Activated CD8-positive, alpha-beta T cell treated with anti-CD3 and anti-CD28 coated beads for 36 hours (primary cell): ENCODE data around the gene ARL16. TPM values are rescaled to one million over a fixed set of nuclear protein-coding genes. Genes with fewer than 3 reads are reported as not detected.

Experiments used
- ATAC-seq: fragments of 200-7000 bp; cut with Tn5 transposase; one replicate; pipeline ENCODE4 v1.10.0; 2021; ENCODE audit warnings: mild to moderate bottlenecking, moderate library complexity
- CTCF ChIA-PET: fragments of 350-600 bp; sonication (Branson Sonifier 250); formaldehyde crosslinking; loops from one replicate; lab custom pipeline; 2021; ENCODE audit warnings: antibody characterized with exemption; lab: Charles Lee
- POLR2A ChIA-PET: fragments of 350-600 bp; sonication (Branson Sonifier 250); formaldehyde crosslinking; loops from one replicate; lab custom pipeline; 2021; ENCODE audit warnings: antibody characterized with exemption; lab: Charles Lee
- DNase-seq: peaks from one replicate; pipeline ENCODE4 v3.0.0-alpha.2; 2020
- H3K27ac Mint-ChIP-seq: one replicate; pipeline ENCODE4 v1.8.0; 2021; ENCODE audit warnings: mild to moderate bottlenecking, mixed read lengths
- H3K27me3 Mint-ChIP-seq: one replicate; pipeline ENCODE4 v1.8.0; 2021; ENCODE audit warnings: mixed read lengths
- H3K36me3 Mint-ChIP-seq: one replicate; pipeline ENCODE4 v1.8.0; 2021; ENCODE audit warnings: low read depth, mixed read lengths
- H3K4me1 Mint-ChIP-seq: one replicate; pipeline ENCODE4 v1.8.0; 2021; ENCODE audit warnings: low read depth, mixed read lengths
- H3K4me3 Mint-ChIP-seq: one replicate; pipeline ENCODE4 v1.8.0; 2021; ENCODE audit warnings: mild to moderate bottlenecking, moderate library complexity, mixed read lengths
- H3K9me3 Mint-ChIP-seq: one replicate; pipeline ENCODE4 v1.8.0; 2021; ENCODE audit warnings: mixed read lengths
- intact Hi-C: fragments of 100-400 bp; cut with micrococcal nuclease; formaldehyde crosslinking; loops from one replicate; pipeline ENCODE4 v1.10.0; 2022
- total RNA-seq, 2 experiments: library from RNA; stranded (reverse); gene quantifications; one replicate each; pipeline ENCODE4 v1.2.3, GENCODE V29; 2021
- TF ChIP-seq, protein P1 (sequence below): fragments of 200-600 bp; IDR thresholded peaks from one replicate; pipeline ENCODE4 v1.8.0; 2022; ENCODE audit warnings: antibody characterized with exemption, mild to moderate bottlenecking

Gene ARL16
- total RNA-seq, 2 experiments from 2014 or later, result 22.3 to 23.5 TPM

GRCh38 chr17:81700353-81701287 is 17.0 kb upstream of the ARL16 start:
- Mint-ChIP-seq H3K27ac (peak overlapping the region; percentile 31), H3K36me3 (peaks cover 54% of the 10 kb centered on the region), H3K4me1 (peaks cover 20% of the 10 kb centered on the region), H3K9me3 (no peaks in the 10 kb centered on the region), H3K27me3 (no peaks in the 10 kb centered on the region), H3K4me3 (peak overlapping the region; percentile 94)
- ATAC-seq, result no peak
- intact Hi-C loops, result no loop called here
- DNase-seq, result no peak
- CTCF ChIA-PET, result interaction anchor here (0.7 to 1.7 kb wide), 3 partner anchors 9 to 134 kb away, joined by 3 to 4 read pairs (median 3); no protein-coding TSS in a partner anchor
- TF ChIP-seq, protein P1, sequence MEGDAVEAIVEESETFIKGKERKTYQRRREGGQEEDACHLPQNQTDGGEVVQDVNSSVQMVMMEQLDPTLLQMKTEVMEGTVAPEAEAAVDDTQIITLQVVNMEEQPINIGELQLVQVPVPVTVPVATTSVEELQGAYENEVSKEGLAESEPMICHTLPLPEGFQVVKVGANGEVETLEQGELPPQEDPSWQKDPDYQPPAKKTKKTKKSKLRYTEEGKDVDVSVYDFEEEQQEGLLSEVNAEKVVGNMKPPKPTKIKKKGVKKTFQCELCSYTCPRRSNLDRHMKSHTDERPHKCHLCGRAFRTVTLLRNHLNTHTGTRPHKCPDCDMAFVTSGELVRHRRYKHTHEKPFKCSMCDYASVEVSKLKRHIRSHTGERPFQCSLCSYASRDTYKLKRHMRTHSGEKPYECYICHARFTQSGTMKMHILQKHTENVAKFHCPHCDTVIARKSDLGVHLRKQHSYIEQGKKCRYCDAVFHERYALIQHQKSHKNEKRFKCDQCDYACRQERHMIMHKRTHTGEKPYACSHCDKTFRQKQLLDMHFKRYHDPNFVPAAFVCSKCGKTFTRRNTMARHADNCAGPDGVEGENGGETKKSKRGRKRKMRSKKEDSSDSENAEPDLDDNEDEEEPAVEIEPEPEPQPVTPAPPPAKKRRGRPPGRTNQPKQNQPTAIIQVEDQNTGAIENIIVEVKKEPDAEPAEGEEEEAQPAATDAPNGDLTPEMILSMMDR, result no peak
- POLR2A ChIA-PET, result interaction anchor here (0.9 to 4.9 kb wide), 2 partner anchors 15 kb away, joined by 3 to 73 read pairs; partner anchors contain the start of genes ARL16 and HGS

DNA sequence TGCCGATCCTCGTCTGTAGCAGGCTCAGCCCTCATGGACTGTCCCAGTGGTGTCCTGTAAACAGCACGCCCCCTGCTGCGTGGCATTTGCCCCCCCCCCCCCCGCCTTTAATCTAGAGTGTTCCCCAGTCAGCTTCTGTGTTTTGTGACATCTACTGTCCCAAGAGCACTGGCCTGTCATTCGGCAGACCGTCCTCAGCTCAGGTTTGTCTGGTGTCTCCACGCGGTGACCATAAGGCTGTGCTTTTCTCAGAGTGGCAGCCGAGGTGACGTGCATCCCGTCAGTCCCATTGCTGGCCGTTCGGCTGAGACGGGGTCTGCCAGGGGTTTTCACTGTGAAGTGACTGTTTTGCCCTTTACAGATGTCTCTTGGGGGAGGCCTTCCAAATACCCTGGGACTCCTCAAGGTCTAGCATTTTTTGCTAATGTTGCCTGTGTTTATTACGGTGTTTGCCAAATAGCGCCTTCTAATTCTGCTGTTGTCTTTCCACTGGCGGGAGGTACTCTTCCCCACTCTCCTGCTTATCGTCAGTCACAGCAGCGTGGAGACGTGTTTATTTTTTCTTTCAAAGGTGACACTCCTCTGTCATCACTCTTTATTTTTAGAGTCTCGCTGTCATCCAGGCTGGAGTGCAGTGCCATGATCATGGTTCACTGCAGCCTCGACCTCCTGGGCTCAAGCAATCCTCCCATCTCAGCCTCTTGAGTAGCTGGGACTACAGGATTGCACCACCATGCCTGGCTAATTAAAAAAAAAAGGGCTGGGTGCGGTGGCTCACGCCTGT is 13.9 kb upstream of the ARL16 start:
- Mint-ChIP-seq H3K4me3 (no peak overlapping the region), H3K4me1 (peaks cover 11% of the 10 kb centered on the region), H3K27me3 (no peaks in the 10 kb centered on the region), H3K27ac (no peak overlapping the region), H3K9me3 (no peaks in the 10 kb centered on the region), H3K36me3 (peaks cover 38% of the 10 kb centered on the region)
- ATAC-seq (no peak), DNase-seq (no peak)
- intact Hi-C loops, result loop anchor here (5.0 kb wide), 1 partner anchor 175 kb away; no protein-coding TSS in a partner anchor
- ChIA-PET POLR2A (interaction anchor here (2.3 to 2.6 kb wide), 2 partner anchors 12 to 14 kb away, joined by 10 to 14 read pairs; partner anchors contain the start of genes ARL16 and HGS), CTCF (no interaction called here)
- TF ChIP-seq, protein P1, result no peak

DNA sequence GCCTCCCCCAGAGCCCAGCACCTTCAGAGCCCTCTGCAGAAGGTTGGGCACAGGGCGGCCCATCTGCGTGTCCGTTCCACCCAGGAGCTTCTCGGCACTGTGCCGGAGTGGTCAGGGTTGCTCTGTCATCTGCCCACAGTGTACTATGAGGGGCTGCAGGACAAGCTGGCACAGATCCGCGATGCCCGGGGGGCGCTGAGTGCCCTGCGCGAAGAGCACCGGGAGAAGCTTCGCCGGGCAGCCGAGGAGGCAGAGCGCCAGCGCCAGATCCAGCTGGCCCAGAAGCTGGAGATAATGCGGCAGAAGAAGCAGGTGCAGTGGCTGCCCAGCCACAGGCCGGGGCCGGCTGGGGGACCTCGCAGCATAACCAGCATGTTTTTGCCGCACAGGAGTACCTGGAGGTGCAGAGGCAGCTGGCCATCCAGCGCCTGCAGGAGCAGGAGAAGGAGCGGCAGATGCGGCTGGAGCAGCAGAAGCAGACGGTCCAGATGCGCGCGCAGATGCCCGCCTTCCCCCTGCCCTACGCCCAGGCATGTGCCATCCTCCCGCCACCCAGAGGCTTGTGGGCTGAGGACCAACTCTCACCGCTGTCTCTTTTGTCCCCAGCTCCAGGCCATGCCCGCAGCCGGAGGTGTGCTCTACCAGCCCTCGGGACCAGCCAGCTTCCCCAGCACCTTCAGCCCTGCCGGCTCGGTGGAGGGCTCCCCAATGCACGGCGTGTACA is 12.8 kb upstream of the ARL16 start:
- H3K4me3 Mint-ChIP-seq, result no peak overlapping the region
- DNase-seq (no peak), ATAC-seq (no peak)
- H3K4me1 Mint-ChIP-seq, result peaks cover 8% of the 10 kb centered on the region
- no peak overlapping the region for H3K27ac Mint-ChIP-seq
- TF ChIP-seq, protein P1, result no peak
- H3K27me3 Mint-ChIP-seq, result no peaks in the 10 kb centered on the region
- ChIA-PET POLR2A (interaction anchor here (0.5 to 2.6 kb wide), 5 partner anchors 10 to 263 kb away, joined by 3 to 14 read pairs (median 3); partner anchors contain the start of genes ARL16 and HGS), CTCF (interaction anchor here (0.8 kb wide), 1 partner anchor 38 kb away, joined by 3 read pairs; no protein-coding TSS in a partner anchor)
- intact Hi-C loops, result loop anchor here (5.0 kb wide), 1 partner anchor 174 kb away; no protein-coding TSS in a partner anchor
- no peaks in the 10 kb centered on the region for H3K9me3 Mint-ChIP-seq
- peaks cover 34% of the 10 kb centered on the region for H3K36me3 Mint-ChIP-seq

DNA sequence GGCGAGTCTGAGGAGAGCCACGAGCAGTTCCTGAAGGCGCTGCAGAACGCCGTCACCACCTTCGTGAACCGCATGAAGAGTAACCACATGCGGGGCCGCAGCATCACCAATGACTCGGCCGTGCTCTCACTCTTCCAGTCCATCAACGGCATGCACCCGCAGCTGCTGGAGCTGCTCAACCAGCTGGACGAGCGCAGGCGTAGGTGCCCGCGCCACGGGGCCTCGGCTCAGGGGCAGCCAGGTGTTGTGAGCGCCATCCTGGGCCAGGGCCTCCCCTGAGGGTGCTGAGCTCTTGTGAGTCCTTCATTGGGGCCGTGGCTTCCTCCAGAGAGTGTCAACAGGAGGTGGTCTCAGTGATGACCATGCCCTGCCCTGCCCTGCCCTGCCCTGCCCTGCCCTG is 12.2 kb upstream of the ARL16 start:
- H3K9me3 Mint-ChIP-seq, result no peaks in the 10 kb centered on the region
- no peaks in the 10 kb centered on the region for H3K27me3 Mint-ChIP-seq
- no peak overlapping the region for H3K4me3 Mint-ChIP-seq
- H3K4me1 Mint-ChIP-seq, result peaks cover 3% of the 10 kb centered on the region
- H3K27ac Mint-ChIP-seq, result no peak overlapping the region
- DNase-seq (no peak), ATAC-seq (no peak)
- TF ChIP-seq, protein P1, result no peak
- POLR2A ChIA-PET, result interaction anchor here (0.5 to 2.6 kb wide), 6 partner anchors 8 to 264 kb away, joined by 3 to 14 read pairs (median 3); partner anchors contain the start of genes ARL16 and HGS
- intact Hi-C loops, result loop anchor here (5.0 kb wide), 1 partner anchor 174 kb away; no protein-coding TSS in a partner anchor
- CTCF ChIA-PET, result interaction anchor here (0.8 kb wide), 1 partner anchor 38 kb away, joined by 3 read pairs; no protein-coding TSS in a partner anchor
- peaks cover 33% of the 10 kb centered on the region for H3K36me3 Mint-ChIP-seq
